Heart right ventricle (tissue), 16 donors: ENCODE results near the gene ABCA4. TPM values are rescaled to one million over a fixed set of nuclear protein-coding genes. Genes with fewer than 3 reads are reported as not detected.
A peak's percentile ranks its signal among the peaks of the same experiment; 100 is the strongest.

Experiments used
- ATAC-seq, 8 donors: fragments of 200-7000 bp; cut with Tn5 transposase; one replicate each; pipeline ENCODE4 v1.9.1; 2020; ENCODE audit warnings: mild to moderate bottlenecking in 8 of 8, moderate library complexity in 8 of 8, moderate number of reproducible peaks in 1 of 8
- DNase-seq, 2 donors: peaks; one replicate each; pipeline ENCODE4 v3.0.0-alpha.2; 2020
- H3K27ac ChIP-seq, 10 donors: fragments of 200-600 bp; sonication (generic) in 2 of 10; one replicate each; pipeline versions ENCODE4 v1.5.0 to v1.8.0; 2020 to 2022; ENCODE audit warnings: mild to moderate bottlenecking in 3 of 10
- H3K27me3 ChIP-seq, 7 donors: fragments of 200-600 bp; one replicate each; pipeline ENCODE4 v1.8.0; 2021 to 2022; ENCODE audit warnings: mild to moderate bottlenecking in 2 of 7
- H3K36me3 ChIP-seq, 9 donors: fragments of 200-600 bp; sonication (generic) in 1 of 9; one replicate each; pipeline versions ENCODE4 v1.5.0 to v1.8.0; 2020 to 2022; ENCODE audit warnings: mild to moderate bottlenecking in 2 of 9
- H3K4me1 ChIP-seq, 9 donors: fragments of 200-600 bp; sonication (generic) in 1 of 9; one replicate each; pipeline versions ENCODE4 v1.5.0 to v1.8.0; 2020 to 2022; ENCODE audit warnings: mild to moderate bottlenecking in 4 of 9
- H3K4me3 ChIP-seq, 10 donors: fragments of 200-600 bp; sonication (generic) in 2 of 10; one replicate each; pipeline versions ENCODE4 v1.5.0 to v1.8.0; 2020 to 2022; ENCODE audit warnings: mild to moderate bottlenecking in 7 of 10, moderate library complexity in 2 of 10
- H3K9me3 ChIP-seq, 11 donors: fragments of 200-600 bp in 10 of 11; sonication (generic) in 2 of 11; one replicate each; pipeline versions ENCODE4 v1.5.0 to v1.8.0; 2013 to 2022; ENCODE audit warnings: mild to moderate bottlenecking in 2 of 11, control low read depth in 1 of 11, moderate library complexity in 1 of 11
- WGBS, 2 donors: extraction: QIAGEN DNeasy Blood & Tissue Kit; methylation state at CpG; one replicate each; pipeline ENCODE4 v1.1.7; 2013; ENCODE audit warnings: inconsistent platforms in 1 of 2; 5-methylcytosine and 5-hydroxymethylcytosine counted together
- intact Hi-C, 10 donors: fragments of 100-400 bp; cut with DNase I; formaldehyde crosslinking; loops; one replicate each; pipeline versions ENCODE4 v1.11.1 to v1.14.2; 2022
- polyA plus RNA-seq, 2 donors: library from polyadenylated mRNA; stranded (reverse); fragments of 200-250 nt; gene quantifications; one replicate each; pipeline ENCODE4 v1.2.3, GENCODE V29; 2013
- total RNA-seq, 10 donors: library from RNA; stranded (reverse); fragmentation: NEBNext Ultra II Directional in 3 of 10; extraction: Animal tissue kit (Norgen Biotek cat#: 25700) in 3 of 10; gene quantifications; one replicate each; pipeline versions ENCODE4 v1.2.1 to v1.2.4, GENCODE V29; 2021 to 2023
- TF ChIP-seq, protein P1 (sequence below), 9 donors: fragments of 200-600 bp; sonication (generic) in 2 of 9; IDR thresholded peaks; one replicate each; pipeline versions ENCODE4 v1.5.0 to v1.8.0; 2021 to 2022; ENCODE audit warnings: antibody characterized with exemption in 9 of 9, mild to moderate bottlenecking in 5 of 9, moderate library complexity in 1 of 9
- donor health status: Arrhythmogenic right ventricular cardiomyopathy.
- donor health status: ischemic (EF 13 %, LVEDD 7.1; RV severe dilation, severe dysfunction).
- donor health status: healthy with polysubstance abuse.
- donor health status: DM: no; HTN: yes; CAD: no.
- donor health status: DM: no; HTN: no; CAD: no.
- donor health status: ischemic (EF 25% LVEDD 6.9; RV normal size, moderate dysfunction).
- donor health status: ischemic (EF 25% LVEDD 5.7; RV mildly dilated, moderate dysfunction).
- donor health status: healthy.
- donor health status: DM: yes; HTN: yes; CAD: no.
- donor health status: Ischemic cardiomyopathy.
- donor health status: ischemic (EF 35%, LVEDD 5.7; RV mildly dilated, moderate dysfunction).
- donor health status: nonischemic (EF 11% LVEDD 7.7; RV severe dilation, severe dysfunction).
- donor health status: DM: yes; HTN: yes; CAD: no.
- donor health status: PGD.
- donor health status: ischemic (EF 29% LVEDD 5.4; RV normal size, mild dysfunction).
- donor health status: nonischemic (EF 23%, LVEDD 6.1; RV moderate dilation, normal function).

Gene ABCA4
- total and polyA plus RNA-seq, 12 donors = 0.05 to 0.66 (median 0.21) TPM

DNA sequence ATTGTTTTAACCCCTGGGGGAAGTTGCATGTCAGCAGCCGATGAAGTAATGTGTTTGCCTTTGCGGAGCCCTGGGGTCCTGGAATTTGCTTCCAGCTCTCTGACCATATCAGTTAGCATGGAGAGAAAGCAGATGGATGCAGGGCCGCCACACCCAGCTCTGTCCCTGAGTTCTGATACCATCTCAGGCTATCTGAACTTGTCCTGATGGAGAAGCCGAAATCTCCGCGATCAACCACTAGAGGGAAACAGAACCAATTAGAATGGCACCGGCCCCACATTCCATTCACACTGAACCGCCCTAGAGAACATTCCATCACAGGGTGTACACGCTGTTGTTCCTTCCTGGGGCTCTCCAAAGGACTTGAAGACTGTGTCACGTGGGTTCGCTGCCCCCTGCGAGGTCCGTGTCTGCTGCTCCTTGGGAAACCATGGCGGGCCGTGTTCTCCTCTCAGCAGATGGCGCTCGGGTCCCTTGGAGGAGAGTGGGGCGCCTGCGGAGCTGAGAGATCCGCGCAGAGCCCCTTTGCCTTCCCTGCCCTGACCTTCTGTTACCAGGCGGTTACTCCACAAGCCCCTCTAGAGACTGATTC lies 75.4 kb downstream of the ABCA4 start:
- peak overlapping the region in 5 of 10 donors; percentile 8 to 21 (median 12) for H3K4me3 ChIP-seq
- intact Hi-C loops = loop anchor here in 8 of 10 donors (1.0 to 5.0 kb wide), 7 partner anchors 15 to 292 kb away; partner anchors contain the start of gene ARHGAP29 (in 4 of the 8)
- no peaks in the 10 kb centered on the region for H3K36me3 ChIP-seq
- peak; percentile 88 to 95 (median 92) for ATAC-seq
- WGBS, 2 donors = 8 to 9% methylated on average over 22 of the region's 22 CpGs
- H3K4me1 ChIP-seq = peaks cover 23 to 85% (median 64%) of the 10 kb centered on the region in 9 donors
- no peaks in the 10 kb centered on the region for H3K9me3 ChIP-seq
- TF ChIP-seq, protein P1, sequence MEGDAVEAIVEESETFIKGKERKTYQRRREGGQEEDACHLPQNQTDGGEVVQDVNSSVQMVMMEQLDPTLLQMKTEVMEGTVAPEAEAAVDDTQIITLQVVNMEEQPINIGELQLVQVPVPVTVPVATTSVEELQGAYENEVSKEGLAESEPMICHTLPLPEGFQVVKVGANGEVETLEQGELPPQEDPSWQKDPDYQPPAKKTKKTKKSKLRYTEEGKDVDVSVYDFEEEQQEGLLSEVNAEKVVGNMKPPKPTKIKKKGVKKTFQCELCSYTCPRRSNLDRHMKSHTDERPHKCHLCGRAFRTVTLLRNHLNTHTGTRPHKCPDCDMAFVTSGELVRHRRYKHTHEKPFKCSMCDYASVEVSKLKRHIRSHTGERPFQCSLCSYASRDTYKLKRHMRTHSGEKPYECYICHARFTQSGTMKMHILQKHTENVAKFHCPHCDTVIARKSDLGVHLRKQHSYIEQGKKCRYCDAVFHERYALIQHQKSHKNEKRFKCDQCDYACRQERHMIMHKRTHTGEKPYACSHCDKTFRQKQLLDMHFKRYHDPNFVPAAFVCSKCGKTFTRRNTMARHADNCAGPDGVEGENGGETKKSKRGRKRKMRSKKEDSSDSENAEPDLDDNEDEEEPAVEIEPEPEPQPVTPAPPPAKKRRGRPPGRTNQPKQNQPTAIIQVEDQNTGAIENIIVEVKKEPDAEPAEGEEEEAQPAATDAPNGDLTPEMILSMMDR (IDR thresholded peaks at IDR 0.05) = peak; percentile 50 to 89 (median 73)
- peak; percentile 88 to 94 for DNase-seq
- H3K27ac ChIP-seq = peak overlapping the region; percentile 81 to 98 (median 92)
- no peaks in the 10 kb centered on the region for H3K27me3 ChIP-seq

DNA sequence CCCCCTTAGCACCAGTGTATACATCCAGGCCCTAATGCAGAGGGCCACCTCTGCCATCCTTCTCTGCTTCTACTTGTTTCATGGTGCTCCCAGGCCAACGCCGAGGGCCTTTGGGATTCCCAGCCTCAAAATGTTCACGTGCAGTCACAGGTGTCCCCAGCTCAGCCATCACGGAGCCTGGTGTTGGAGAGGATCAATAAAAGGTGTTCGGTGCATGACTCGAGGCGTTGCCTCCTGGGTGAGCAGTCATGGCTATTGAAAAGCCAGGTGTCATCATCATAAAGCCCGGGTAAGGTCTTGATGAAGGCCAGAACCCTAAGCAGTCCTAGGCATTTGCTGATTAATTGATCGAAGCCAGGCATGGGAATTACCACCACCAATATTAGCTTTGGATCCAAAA lies 76.1 kb downstream of the ABCA4 start:
- Histone ChIP-seq H3K27ac (peak overlapping the region; percentile 81 to 98 (median 92)), H3K9me3 (no peaks in the 10 kb centered on the region), H3K27me3 (no peaks in the 10 kb centered on the region), H3K4me1 (peaks cover 20 to 84% (median 63%) of the 10 kb centered on the region in 9 donors), H3K4me3 (no peak overlapping the region), H3K36me3 (no peaks in the 10 kb centered on the region)
- ATAC-seq = no peak
- 77 to 82% methylated on average over 9 of the region's 9 CpGs for WGBS, 2 donors
- no peak for DNase-seq
- TF ChIP-seq, protein P1 (IDR thresholded peaks at IDR 0.05) = no peak
- intact Hi-C loops = loop anchor here in 9 of 10 donors (1.0 to 5.0 kb wide), 7 partner anchors 16 to 292 kb away; partner anchors contain the start of gene ARHGAP29 (in 4 of the 9)

DNA sequence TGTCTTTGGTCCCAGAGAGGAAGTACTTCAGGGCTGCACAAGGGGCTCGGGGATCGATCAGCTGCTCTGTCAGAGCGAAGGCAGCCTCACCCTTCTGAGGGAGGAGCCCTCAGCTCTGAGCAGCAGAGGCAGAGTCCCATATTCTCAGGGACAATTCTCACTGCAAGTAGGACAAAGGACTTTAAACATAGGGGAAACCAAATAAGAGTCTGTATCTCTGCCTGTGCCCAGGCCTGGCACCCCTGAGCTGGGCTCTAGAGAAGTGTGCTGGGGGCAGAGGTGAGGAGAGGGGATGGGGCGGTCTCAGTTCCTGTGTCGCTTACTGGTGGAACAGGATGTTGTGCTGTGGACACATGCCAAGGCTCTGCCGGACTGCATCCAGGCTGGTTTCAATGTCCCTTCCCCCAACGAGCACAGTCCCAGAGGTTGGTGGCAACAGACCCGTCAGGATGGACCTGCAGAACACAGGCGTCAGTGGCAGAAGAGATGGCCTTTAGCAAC lies 76.6 kb downstream of the ABCA4 start:
- Histone ChIP-seq H3K27ac (peak overlapping the region; percentile 81 to 98 (median 92)), H3K4me1 (peaks cover 18 to 84% (median 63%) of the 10 kb centered on the region in 9 donors), H3K4me3 (peak overlapping the region in 3 of 10 donors; percentile 6 to 15 (median 14)), H3K27me3 (peaks cover 0 to under 1% (median 0%) of the 10 kb centered on the region in 7 donors), H3K36me3 (no peaks in the 10 kb centered on the region), H3K9me3 (no peaks in the 10 kb centered on the region)
- intact Hi-C loops = loop anchor here in 2 of 10 donors (2.0 to 5.0 kb wide), 2 partner anchors 16 to 293 kb away; no protein-coding TSS in a partner anchor
- ATAC-seq (peak; percentile 26 to 75 (median 63)), DNase-seq (peak; percentile 68 to 77)
- 40 to 50% methylated on average over 9 of the region's 9 CpGs for WGBS, 2 donors
- TF ChIP-seq, protein P1 (IDR thresholded peaks at IDR 0.05) = peak in 1 of 9 donors; percentile 8

DNA sequence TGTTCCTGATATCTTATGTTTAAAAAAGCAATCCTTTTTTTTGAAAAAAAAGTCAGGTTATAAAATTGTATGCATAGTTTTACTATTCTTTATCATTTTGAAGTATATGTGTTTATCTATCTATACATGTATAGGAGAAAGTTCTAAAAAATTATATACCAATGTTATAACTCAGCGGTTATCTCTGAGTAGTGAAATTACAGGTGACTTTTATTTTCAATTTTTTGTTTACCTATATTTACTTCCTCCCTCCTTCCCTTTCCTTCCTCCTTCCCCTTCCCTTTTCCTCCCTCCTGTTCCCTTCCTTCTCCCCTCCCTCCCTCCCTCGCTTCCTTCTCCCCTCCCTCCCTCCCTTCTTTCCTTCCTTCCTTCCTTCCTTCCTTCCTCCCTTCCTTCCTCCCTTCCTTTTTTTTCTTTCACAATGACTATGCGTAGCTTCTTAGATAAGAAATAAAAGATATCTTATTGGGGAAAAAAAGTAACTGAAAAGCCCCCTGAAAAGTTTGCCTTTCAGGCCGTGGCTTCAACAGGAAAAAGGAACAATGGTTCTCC lies 77.1 kb downstream of the ABCA4 start:
- no peak for ATAC-seq
- Histone ChIP-seq H3K27ac (peak overlapping the region; percentile 81 to 98 (median 92)), H3K36me3 (no peaks in the 10 kb centered on the region), H3K4me3 (peak overlapping the region in 2 of 10 donors; percentile 6 to 14), H3K9me3 (no peaks in the 10 kb centered on the region), H3K4me1 (peaks cover 18 to 84% (median 63%) of the 10 kb centered on the region in 9 donors), H3K27me3 (peaks cover 0 to 6% (median 0%) of the 10 kb centered on the region in 7 donors)
- no peak for DNase-seq
- 60 to 67% methylated on average over 3 to 4 of the region's 4 CpGs for WGBS, 2 donors
- intact Hi-C loops = loop anchor here in 2 of 10 donors (2.0 to 5.0 kb wide), 2 partner anchors 17 to 293 kb away; no protein-coding TSS in a partner anchor
- TF ChIP-seq, protein P1 (IDR thresholded peaks at IDR 0.05) = no peak
